PC-3 (cell line): Measurements from ENCODE around the gene CDKN2B-AS1.

ENCODE experiments used
- EZH2 ChIP-seq: fragments of 300-600 bp; sonication (generic); IDR thresholded peaks from one replicate; pipeline ENCODE4 v1.6.1; 2017; ENCODE audit warnings: antibody characterized with exemption, mild to moderate bottlenecking, low read length; ENCODE audit not compliant: unreplicated experiment
- EZH2phosphoT487 ChIP-seq: fragments of 300-600 bp; sonication (generic); IDR thresholded peaks from 2 replicates; pipeline ENCODE4 v1.6.1; 2018; ENCODE audit warnings: mild to moderate bottlenecking, antibody characterized with exemption, low read length, borderline replicate concordance
- TF ChIP-seq, protein P1 (sequence below): fragments of 300-600 bp; sonication (generic); conservative IDR thresholded peaks from 2 replicates; pipeline ENCODE4 v1.5.1; 2017; ENCODE audit warnings: antibody characterized with exemption, low read depth, mild to moderate bottlenecking, low read length

DNA sequence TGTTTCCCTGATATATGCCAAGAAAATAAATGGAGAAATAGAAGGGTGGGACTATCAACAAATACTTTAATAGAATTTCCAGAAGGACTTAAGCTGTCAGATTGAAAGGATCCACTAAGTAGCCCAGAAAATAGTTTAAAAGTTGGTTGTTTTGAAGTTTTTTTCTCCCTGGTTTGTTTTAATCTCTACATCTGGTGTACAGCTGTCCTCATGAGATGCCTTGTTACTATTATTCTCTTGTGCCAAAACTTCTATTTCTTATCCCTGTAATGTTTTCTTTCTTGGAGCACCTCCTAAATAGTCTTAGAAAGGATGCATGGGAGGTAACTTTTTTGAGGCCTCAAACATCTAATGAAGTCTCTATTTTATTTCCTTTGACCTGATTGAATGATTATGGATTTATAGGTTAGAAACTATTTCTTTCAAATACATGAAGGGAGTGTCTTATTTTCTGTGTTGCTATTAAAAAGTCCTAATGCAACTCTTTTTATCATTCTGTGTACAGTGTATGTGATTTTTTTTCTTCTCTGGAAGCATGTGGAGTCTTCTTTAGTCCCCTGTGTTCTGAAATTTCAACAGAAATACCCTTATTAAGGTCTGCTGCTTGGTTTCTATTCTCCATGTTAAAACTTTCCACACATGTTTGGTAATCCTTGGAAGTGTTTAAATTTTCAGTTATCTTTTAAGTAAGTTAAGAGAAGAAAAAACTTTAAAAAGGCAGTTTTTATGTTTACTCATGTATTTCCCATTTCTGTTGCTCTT, 154.5 kb downstream of the CDKN2B-AS1 start:
- TF ChIP-seq, protein P1, sequence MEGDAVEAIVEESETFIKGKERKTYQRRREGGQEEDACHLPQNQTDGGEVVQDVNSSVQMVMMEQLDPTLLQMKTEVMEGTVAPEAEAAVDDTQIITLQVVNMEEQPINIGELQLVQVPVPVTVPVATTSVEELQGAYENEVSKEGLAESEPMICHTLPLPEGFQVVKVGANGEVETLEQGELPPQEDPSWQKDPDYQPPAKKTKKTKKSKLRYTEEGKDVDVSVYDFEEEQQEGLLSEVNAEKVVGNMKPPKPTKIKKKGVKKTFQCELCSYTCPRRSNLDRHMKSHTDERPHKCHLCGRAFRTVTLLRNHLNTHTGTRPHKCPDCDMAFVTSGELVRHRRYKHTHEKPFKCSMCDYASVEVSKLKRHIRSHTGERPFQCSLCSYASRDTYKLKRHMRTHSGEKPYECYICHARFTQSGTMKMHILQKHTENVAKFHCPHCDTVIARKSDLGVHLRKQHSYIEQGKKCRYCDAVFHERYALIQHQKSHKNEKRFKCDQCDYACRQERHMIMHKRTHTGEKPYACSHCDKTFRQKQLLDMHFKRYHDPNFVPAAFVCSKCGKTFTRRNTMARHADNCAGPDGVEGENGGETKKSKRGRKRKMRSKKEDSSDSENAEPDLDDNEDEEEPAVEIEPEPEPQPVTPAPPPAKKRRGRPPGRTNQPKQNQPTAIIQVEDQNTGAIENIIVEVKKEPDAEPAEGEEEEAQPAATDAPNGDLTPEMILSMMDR, result no peak
- TF ChIP-seq EZH2, result no peak
- no peak for TF ChIP-seq EZH2phosphoT487
